Transverse colon (tissue), 4 donors: ENCODE measurements around the gene UNC5C. TPM values are rescaled to one million over a fixed set of nuclear protein-coding genes. Genes with fewer than 3 reads are reported as not detected.

ENCODE experiments used
- DNase-seq: peaks from one replicate; pipeline ENCODE4 v3.0.0-alpha.2; 2019
- H3K27ac ChIP-seq, 4 donors: fragments of 200-600 bp; sonication (generic); 2 replicates each; pipeline ENCODE4 v1.5.1; 2016 to 2018; ENCODE audit warnings: inconsistent platforms in 4 of 4
- H3K27me3 ChIP-seq: fragments of 200-600 bp; sonication (generic); 2 replicates; pipeline ENCODE4 v1.5.1; 2017; ENCODE audit warnings: inconsistent platforms
- H3K36me3 ChIP-seq, 4 donors: fragments of 200-600 bp; sonication (generic); 2 replicates each; pipeline ENCODE4 v1.5.1; 2017 to 2019; ENCODE audit warnings: inconsistent platforms in 4 of 4
- H3K4me1 ChIP-seq, 4 donors: fragments of 200-600 bp; sonication (generic); 2 replicates each; pipeline ENCODE4 v1.5.1; 2017 to 2020; ENCODE audit warnings: inconsistent platforms in 4 of 4
- H3K4me3 ChIP-seq, 4 donors: fragments of 200-600 bp; sonication (generic); 1 replicate in 1 of 4; 2 replicates in 3 of 4; pipeline versions ENCODE4 v1.5.1 to v1.6.1; 2017 to 2019; ENCODE audit warnings: inconsistent platforms in 4 of 4
- H3K9me3 ChIP-seq, 2 donors: fragments of 200-600 bp; sonication (generic); 2 replicates each; pipeline ENCODE4 v1.5.1; 2017 to 2019; ENCODE audit warnings: inconsistent platforms in 2 of 2
- EP300 ChIP-seq: sonication (generic); formaldehyde crosslinking; IDR thresholded peaks from one replicate; pipeline ENCODE4 v1.6.1; 2017; ENCODE audit warnings: antibody characterized with exemption, low read depth
- POLR2A ChIP-seq: fragments of 450-650 bp; IDR thresholded peaks from one replicate; pipeline ENCODE4 v1.6.1; 2016; ENCODE audit warnings: antibody characterized with exemption, mild to moderate bottlenecking, moderate library complexity
- POLR2AphosphoS5 ChIP-seq, 3 donors: sonication (generic); formaldehyde crosslinking; IDR thresholded peaks; one replicate each; pipeline ENCODE4 v1.6.1; 2016; ENCODE audit warnings: antibody characterized with exemption in 3 of 3
- WGBS, 2 donors: methylation state at CpG; one replicate each; pipeline ENCODE4 v1.1.5; 2018; ENCODE audit warnings: low coverage in 1 of 2; 5-methylcytosine and 5-hydroxymethylcytosine counted together
- in situ Hi-C, 4 donors: fragments of 200-750 bp; cut with MboI; loops; one replicate each; pipeline versions ENCODE4 v1.15.0 to v1.15.1; 2017; ENCODE audit warnings: low sequenced_read_pairs in 3 of 4, low pct_ligation_motif_present in 1 of 4, low pct_unique_long_range_greater_than_20kb in 1 of 4
- intact Hi-C: fragments of 100-400 bp; cut with DNase I; formaldehyde crosslinking; loops from one replicate; pipeline ENCODE4 v1.15.1; 2023; ENCODE audit warnings: low total_unique reads
- total RNA-seq, 4 donors: library from RNA; depleted of rRNA; stranded (reverse); fragments of >200 nt; gene quantifications; one replicate each; pipeline ENCODE4 v1.1.0, GENCODE V29; 2016
- TF ChIP-seq, protein P1 (sequence below), 5 experiments: fragments of 200-600 bp in 3 of 5; fragments of 450-650 bp in 2 of 5; sonication (generic) in 3 of 5; IDR thresholded peaks; 1 replicate in 2 of 5; 2 replicates in 3 of 5; pipeline ENCODE4 v1.5.1; 2016 to 2017; ENCODE audit warnings: antibody characterized with exemption in 5 of 5, inconsistent platforms in 3 of 5, mild to moderate bottlenecking in 2 of 5, moderate library complexity in 1 of 5

UNC5C gene
- total RNA-seq, 4 donors from 2014 or later: 4.5 to 6.8 (median 4.8) TPM

DNA sequence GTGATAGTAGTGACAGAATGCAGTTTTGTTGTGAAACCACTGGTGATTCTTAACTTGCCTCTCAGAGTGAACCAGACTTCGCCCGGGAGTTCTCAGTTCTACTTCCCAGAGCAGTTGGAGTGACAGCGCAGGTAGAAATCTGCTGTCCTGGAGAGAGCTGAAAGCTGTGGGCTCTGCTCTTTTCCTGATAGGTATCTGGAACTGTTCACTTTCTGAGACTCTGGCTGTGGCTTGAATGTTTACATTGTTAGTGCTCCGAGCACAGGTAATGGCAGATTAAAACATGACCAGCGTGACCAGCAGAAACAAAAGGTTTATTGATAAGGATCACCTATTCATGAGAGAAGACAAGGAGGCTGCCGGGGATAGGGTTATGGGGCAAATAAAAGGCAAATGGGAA lies 430.3 kb downstream of the UNC5C start:
- no peak overlapping the region for H3K4me3 ChIP-seq
- H3K9me3 ChIP-seq: no peaks in the 10 kb centered on the region
- H3K36me3 ChIP-seq: no peaks in the 10 kb centered on the region
- H3K4me1 ChIP-seq: no peaks in the 10 kb centered on the region
- no peak for TF ChIP-seq POLR2AphosphoS5 (IDR thresholded peaks at IDR 0.05)
- no peak for TF ChIP-seq POLR2A
- TF ChIP-seq, protein P1, sequence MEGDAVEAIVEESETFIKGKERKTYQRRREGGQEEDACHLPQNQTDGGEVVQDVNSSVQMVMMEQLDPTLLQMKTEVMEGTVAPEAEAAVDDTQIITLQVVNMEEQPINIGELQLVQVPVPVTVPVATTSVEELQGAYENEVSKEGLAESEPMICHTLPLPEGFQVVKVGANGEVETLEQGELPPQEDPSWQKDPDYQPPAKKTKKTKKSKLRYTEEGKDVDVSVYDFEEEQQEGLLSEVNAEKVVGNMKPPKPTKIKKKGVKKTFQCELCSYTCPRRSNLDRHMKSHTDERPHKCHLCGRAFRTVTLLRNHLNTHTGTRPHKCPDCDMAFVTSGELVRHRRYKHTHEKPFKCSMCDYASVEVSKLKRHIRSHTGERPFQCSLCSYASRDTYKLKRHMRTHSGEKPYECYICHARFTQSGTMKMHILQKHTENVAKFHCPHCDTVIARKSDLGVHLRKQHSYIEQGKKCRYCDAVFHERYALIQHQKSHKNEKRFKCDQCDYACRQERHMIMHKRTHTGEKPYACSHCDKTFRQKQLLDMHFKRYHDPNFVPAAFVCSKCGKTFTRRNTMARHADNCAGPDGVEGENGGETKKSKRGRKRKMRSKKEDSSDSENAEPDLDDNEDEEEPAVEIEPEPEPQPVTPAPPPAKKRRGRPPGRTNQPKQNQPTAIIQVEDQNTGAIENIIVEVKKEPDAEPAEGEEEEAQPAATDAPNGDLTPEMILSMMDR (IDR thresholded peaks at IDR 0.05): no peak
- no peak for TF ChIP-seq EP300
- 40 to 50% methylated on average over 1 to 6 of the region's 6 CpGs for WGBS, 2 donors
- intact Hi-C loops (no loop called here), in situ Hi-C loops (loop anchor here (25.0 kb wide), 2 partner anchors 481 to 506 kb away; no protein-coding TSS in a partner anchor)
- H3K27ac ChIP-seq: no peak overlapping the region
- no peaks in the 10 kb centered on the region for H3K27me3 ChIP-seq
- no peak for DNase-seq

GRCh38 chr4:95114521-95114920 lies 434.3 kb downstream of the UNC5C start:
- no peak for TF ChIP-seq POLR2A
- TF ChIP-seq, protein P1 (IDR thresholded peaks at IDR 0.05): no peak
- in situ Hi-C loops (loop anchor here (25.0 kb wide), 2 partner anchors 477 to 502 kb away; no protein-coding TSS in a partner anchor), intact Hi-C loops (no loop called here)
- Histone ChIP-seq H3K27ac (no peak overlapping the region), H3K27me3 (no peaks in the 10 kb centered on the region), H3K4me1 (no peaks in the 10 kb centered on the region), H3K36me3 (no peaks in the 10 kb centered on the region), H3K9me3 (no peaks in the 10 kb centered on the region), H3K4me3 (no peak overlapping the region)
- 65 to 85% methylated on average over 2 to 3 of the region's 3 CpGs for WGBS, 2 donors
- no peak for DNase-seq
